RPMI7951 (cell line): ENCODE results near the gene NR2C2. TPM values are rescaled to one million over a fixed set of nuclear protein-coding genes. Genes with fewer than 3 reads are reported as not detected.
"Not testable (repeated sequence)": the region's sequence is repeated elsewhere in the genome, so short reads cannot be mapped to it uniquely, and the experiment has no call there.

ENCODE experiments used
- DNase-seq: peaks from one replicate; pipeline ENCODE4 v3.0.0-alpha.2; 2012; ENCODE audit warnings: low read depth
- total RNA-seq: library from RNA; depleted of rRNA; stranded (reverse); fragments of >200 nt; shearing (Covaris generic); gene quantifications from 2 replicates; pipeline ENCODE4 v1.2.3, GENCODE V29; 2014

NR2C2 gene
- total RNA-seq, 1 experiment from 2014 or later = 30.4 TPM

GRCh38 chr3:14957925-14958324, 10.5 kb downstream of the NR2C2 start:
- no peak for DNase-seq

- DNase-seq = no peak
Measured at GRCh38 chr3:14959359-14959943, 12.1 kb downstream of the NR2C2 start.

GRCh38 chr3:14962762-14963161, 15.4 kb downstream of the NR2C2 start:
- peak; percentile 39 for DNase-seq

- DNase-seq = no peak
Measured at GRCh38 chr3:14967285-14967684, 19.9 kb downstream of the NR2C2 start.

GRCh38 chr3:14969671-14970070, 22.3 kb downstream of the NR2C2 start:
- no peak for DNase-seq

- no peak for DNase-seq
Measured at GRCh38 chr3:14976317-14976716, 28.9 kb downstream of the NR2C2 start.

GRCh38 chr3:14980689-14981088, 33.3 kb downstream of the NR2C2 start:
- no peak for DNase-seq

GRCh38 chr3:14984581-14985113, 37.3 kb downstream of the NR2C2 start:
- DNase-seq = no peak

- DNase-seq = no peak
Measured at GRCh38 chr3:14988988-14989394, 41.6 kb downstream of the NR2C2 start.

- DNase-seq = no peak
Measured at GRCh38 chr3:14989943-14990779, 42.8 kb downstream of the NR2C2 start.

- DNase-seq = no peak
Measured at GRCh38 chr3:14990780-14991148, 43.4 kb downstream of the NR2C2 start.

- DNase-seq = no peak
Measured at GRCh38 chr3:14991151-14991742, 43.9 kb downstream of the NR2C2 start.

GRCh38 chr3:14991818-14992612, 44.6 kb downstream of the NR2C2 start:
- no peak for DNase-seq

- DNase-seq = no peak
Measured at GRCh38 chr3:14997941-14998340, 50.6 kb downstream of the NR2C2 start.

- not testable (repeated sequence) for DNase-seq
Measured at GRCh38 chr3:14999182-14999581, 51.8 kb downstream of the NR2C2 start.

- peak; percentile 28 for DNase-seq
Measured at GRCh38 chr3:15007681-15008141, 60.3 kb downstream of the NR2C2 start.

GRCh38 chr3:15009167-15009566, 61.8 kb downstream of the NR2C2 start:
- DNase-seq = no peak

- peak; percentile 36 for DNase-seq
Measured at GRCh38 chr3:15010664-15011063, 63.3 kb downstream of the NR2C2 start.

- DNase-seq = peak; percentile 65
Measured at GRCh38 chr3:15011174-15011573, 63.8 kb downstream of the NR2C2 start.

GRCh38 chr3:15014606-15015328, 67.4 kb downstream of the NR2C2 start:
- DNase-seq = no peak

GRCh38 chr3:15015456-15015855, 68.1 kb downstream of the NR2C2 start:
- DNase-seq = peak; percentile 56
